ENCODE measurements around the gene TMPRSS7.

TMPRSS7 gene

GRCh38 chr3:112084980-112085705 lies 50.6 kb downstream of the TMPRSS7 start:
- TF ChIP-seq CTCF (IDR thresholded peaks at IDR 0.05; ENCODE audit: low read depth, low read length) = no peak
- no peak for TF ChIP-seq EZH2phosphoT487 (IDR thresholded peaks at IDR 0.05; ENCODE audit: low read depth)

GRCh38 chr3:112085735-112086075 lies 51.2 kb downstream of the TMPRSS7 start:
- Histone ChIP-seq H4K20me1 (ENCODE audit: insufficient read depth, low read length) (no peaks in the 10 kb centered on the region), H3K9me3 (ENCODE audit: insufficient read depth, low read length) (no peaks in the 10 kb centered on the region), H3K4me2 (ENCODE audit: low read length) (peak overlapping the region; percentile 96), H3K9ac (ENCODE audit: low read length) (peak overlapping the region; percentile 77; the same call in 1 of the 2 replicates), H2AFZ (ENCODE audit: low read depth, low read length) (peak overlapping the region; percentile 92), H3K27ac (ENCODE audit: low read length) (no peak overlapping the region), H3K79me2 (ENCODE audit: low read length) (no peaks in the 10 kb centered on the region), H3K36me3 (replicated peaks; ENCODE audit: low read depth, low read length) (no peaks in the 10 kb centered on the region), H3K4me3 (ENCODE audit: low read length) (peak overlapping the region; percentile 95), H3K4me1 (ENCODE audit: low read length) (peaks cover 10% of the 10 kb centered on the region; the same call in 1 of the 2 replicates), H3K27me3 (ENCODE audit: low read depth, low read length) (0 out of 2 replicates have a peak, but pooled peaks cover 3% of the 10 kb centered on the region)
- no peak for TF ChIP-seq CTCF (IDR thresholded peaks at IDR 0.05; ENCODE audit: low read depth, low read length)
- TF ChIP-seq EZH2phosphoT487 (IDR thresholded peaks at IDR 0.05; ENCODE audit: low read depth) = no peak

More at GRCh38 chr3:112084980-112085705, 50.6 kb downstream of the TMPRSS7 start:
- H4K20me1 ChIP-seq (ENCODE audit: insufficient read depth, low read length) = no peaks in the 10 kb centered on the region
- H2AFZ ChIP-seq (ENCODE audit: low read depth, low read length) = peak overlapping the region; percentile 92; the same call in 1 of the 2 replicates
- no peak overlapping the region for H3K27ac ChIP-seq (ENCODE audit: low read length)
- 0 out of 2 replicates have a peak, but pooled peaks cover 3% of the 10 kb centered on the region for H3K27me3 ChIP-seq (ENCODE audit: low read depth, low read length)
- H3K79me2 ChIP-seq (ENCODE audit: low read length) = no peaks in the 10 kb centered on the region
- H3K4me2 ChIP-seq (ENCODE audit: low read length) = peak overlapping the region; percentile 96; the same call in 1 of the 2 replicates
- H3K4me1 ChIP-seq (ENCODE audit: low read length) = peaks cover 10% of the 10 kb centered on the region; the same call in 1 of the 2 replicates
- H3K9me3 ChIP-seq (ENCODE audit: insufficient read depth, low read length) = no peaks in the 10 kb centered on the region
- no peak overlapping the region for H3K9ac ChIP-seq (ENCODE audit: low read length)
- H3K36me3 ChIP-seq (replicated peaks; ENCODE audit: low read depth, low read length) = no peaks in the 10 kb centered on the region
- H3K4me3 ChIP-seq (ENCODE audit: low read length) = no peak overlapping the region; the same call in 1 of the 2 replicates

GRCh38 chr3:112086076-112086854 lies 51.7 kb downstream of the TMPRSS7 start, which contains the start of gene C3orf52:
C3orf52 (plus strand) TSS chr3:112086389; CDS start chr3:112086408, 19 bp downstream.
- Histone ChIP-seq H3K4me3 (ENCODE audit: low read length) (peak within 1 kb of the TSS; percentile 95), H3K9ac (ENCODE audit: low read length) (peak within 1 kb of the TSS; percentile 77), H3K36me3 (replicated peaks; ENCODE audit: low read depth, low read length) (no peaks in the 10 kb centered on the region), H3K4me1 (ENCODE audit: low read length) (peaks cover 10% of the 10 kb centered on the region; the same call in 1 of the 2 replicates), H4K20me1 (ENCODE audit: insufficient read depth, low read length) (no peaks in the 10 kb centered on the region), H3K27me3 (ENCODE audit: low read depth, low read length) (0 out of 2 replicates have a peak, but pooled peaks cover 3% of the 10 kb centered on the region), H3K9me3 (ENCODE audit: insufficient read depth, low read length) (no peaks in the 10 kb centered on the region), H2AFZ (ENCODE audit: low read depth, low read length) (peak within 1 kb of the TSS; percentile 92), H3K4me2 (ENCODE audit: low read length) (peak within 1 kb of the TSS; percentile 96), H3K79me2 (ENCODE audit: low read length) (no peaks in the 10 kb centered on the region), H3K27ac (ENCODE audit: low read length) (no peak within 1 kb of the TSS)
- TF ChIP-seq EZH2phosphoT487 (IDR thresholded peaks at IDR 0.05; ENCODE audit: low read depth) = no peak
- peak; percentile 11; the same call in 1 of the 2 replicates for TF ChIP-seq CTCF (IDR thresholded peaks at IDR 0.05; ENCODE audit: low read depth, low read length)
